ENCODE results near the gene WFIKKN1. TPM values are rescaled to one million over a fixed set of nuclear protein-coding genes. Genes with fewer than 3 reads are reported as not detected.

WFIKKN1 gene
- total and polyA plus RNA-seq, 2 of the 13 experiments (the other 11 are each of a cell fraction or from before 2014, with no cell fraction given) = 1.7 to 4.9 TPM

DNA sequence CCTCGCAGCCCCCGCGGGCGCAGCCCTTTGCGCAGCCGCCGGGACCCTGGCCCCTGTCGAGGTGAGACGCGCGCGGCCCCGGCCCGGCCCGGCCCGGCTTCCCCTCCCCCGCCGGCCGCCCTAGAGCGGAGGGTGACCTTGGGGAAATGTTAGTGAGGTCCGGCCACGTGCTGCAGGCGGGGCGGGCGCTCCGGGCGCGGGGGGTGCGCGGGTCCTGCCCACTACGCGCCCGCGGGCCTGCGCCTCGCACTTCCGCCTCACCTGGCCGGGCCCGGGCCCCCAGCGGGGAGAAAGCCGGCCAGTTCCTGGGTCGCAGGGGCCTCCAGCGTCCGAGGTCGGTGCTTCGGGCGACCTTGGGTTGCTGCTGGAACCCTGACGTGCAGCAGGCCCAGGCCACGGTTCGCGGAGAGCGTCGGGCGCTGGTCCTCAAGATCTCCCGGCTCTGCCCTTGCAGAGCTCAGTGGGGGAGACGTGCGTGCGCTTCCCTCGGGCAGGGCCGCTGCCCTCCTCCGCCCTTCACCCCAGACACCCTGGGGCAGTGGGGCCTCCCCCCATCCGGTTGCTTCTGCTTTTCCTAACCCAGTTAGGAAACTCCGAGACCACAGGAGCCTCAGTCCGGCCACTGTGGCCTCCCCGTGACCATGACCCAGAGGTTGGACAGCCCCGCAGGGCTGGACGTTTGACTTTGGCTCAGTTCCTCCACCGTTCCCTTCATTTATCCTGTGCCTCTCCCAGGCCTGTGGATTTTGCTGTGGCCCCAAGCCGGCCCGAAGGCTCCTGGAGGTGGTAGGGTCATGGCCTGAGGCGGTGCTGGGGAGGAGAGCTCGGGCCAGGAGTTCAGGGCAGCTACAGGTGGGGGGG lies 11.6 kb downstream of the WFIKKN1 start (continued):
- TF ChIP-seq, protein P1, sequence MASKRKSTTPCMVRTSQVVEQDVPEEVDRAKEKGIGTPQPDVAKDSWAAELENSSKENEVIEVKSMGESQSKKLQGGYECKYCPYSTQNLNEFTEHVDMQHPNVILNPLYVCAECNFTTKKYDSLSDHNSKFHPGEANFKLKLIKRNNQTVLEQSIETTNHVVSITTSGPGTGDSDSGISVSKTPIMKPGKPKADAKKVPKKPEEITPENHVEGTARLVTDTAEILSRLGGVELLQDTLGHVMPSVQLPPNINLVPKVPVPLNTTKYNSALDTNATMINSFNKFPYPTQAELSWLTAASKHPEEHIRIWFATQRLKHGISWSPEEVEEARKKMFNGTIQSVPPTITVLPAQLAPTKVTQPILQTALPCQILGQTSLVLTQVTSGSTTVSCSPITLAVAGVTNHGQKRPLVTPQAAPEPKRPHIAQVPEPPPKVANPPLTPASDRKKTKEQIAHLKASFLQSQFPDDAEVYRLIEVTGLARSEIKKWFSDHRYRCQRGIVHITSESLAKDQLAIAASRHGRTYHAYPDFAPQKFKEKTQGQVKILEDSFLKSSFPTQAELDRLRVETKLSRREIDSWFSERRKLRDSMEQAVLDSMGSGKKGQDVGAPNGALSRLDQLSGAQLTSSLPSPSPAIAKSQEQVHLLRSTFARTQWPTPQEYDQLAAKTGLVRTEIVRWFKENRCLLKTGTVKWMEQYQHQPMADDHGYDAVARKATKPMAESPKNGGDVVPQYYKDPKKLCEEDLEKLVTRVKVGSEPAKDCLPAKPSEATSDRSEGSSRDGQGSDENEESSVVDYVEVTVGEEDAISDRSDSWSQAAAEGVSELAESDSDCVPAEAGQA (IDR thresholded peaks at IDR 0.05; ENCODE audit: low read depth) = no peak
- TF ChIP-seq, protein P1 (CRISPR knock-in tag; IDR thresholded peaks at IDR 0.05; ENCODE audit: borderline replicate concordance) = 0 out of 2 replicates have a peak, but pooled peaks have one; percentile 62
- TF ChIP-seq U2AF2 (IDR thresholded peaks at IDR 0.05; ENCODE audit: low read depth, low read length) (no peak), ZNF761 (CRISPR knock-in tag; conservative IDR thresholded peaks at IDR 0.05) (no peak; the same call in 1 of the 2 replicates), ZNF44 (CRISPR knock-in tag; IDR thresholded peaks at IDR 0.05) (no peak), ZNF672 (CRISPR knock-in tag; IDR thresholded peaks at IDR 0.05) (no peak), ZNF772 (CRISPR knock-in tag; IDR thresholded peaks at IDR 0.05) (no peak), SRSF1 (optimal IDR thresholded peaks at IDR 0.05; ENCODE audit: low read depth, low read length) (peak; percentile 34), IRX3 (CRISPR knock-in tag; IDR thresholded peaks at IDR 0.05; ENCODE audit: borderline replicate concordance, low read depth) (no peak), ZNF160 (CRISPR knock-in tag; IDR thresholded peaks at IDR 0.05) (peak; percentile 63), SMAD9 (CRISPR knock-in tag; IDR thresholded peaks at IDR 0.05) (no peak), ZNF615 (CRISPR knock-in tag; IDR thresholded peaks at IDR 0.05; ENCODE audit: borderline replicate concordance) (0 out of 2 replicates have a peak, but pooled peaks have one; percentile 26), CREM (IDR thresholded peaks at IDR 0.05) (no peak), CREM (CRISPR knock-in tag; IDR thresholded peaks at IDR 0.05) (no peak), MEIS2 (CRISPR knock-in tag; IDR thresholded peaks at IDR 0.05) (peak; percentile 73; the same call in 1 of the 2 replicates)
- TF ChIP-seq, protein P2, sequence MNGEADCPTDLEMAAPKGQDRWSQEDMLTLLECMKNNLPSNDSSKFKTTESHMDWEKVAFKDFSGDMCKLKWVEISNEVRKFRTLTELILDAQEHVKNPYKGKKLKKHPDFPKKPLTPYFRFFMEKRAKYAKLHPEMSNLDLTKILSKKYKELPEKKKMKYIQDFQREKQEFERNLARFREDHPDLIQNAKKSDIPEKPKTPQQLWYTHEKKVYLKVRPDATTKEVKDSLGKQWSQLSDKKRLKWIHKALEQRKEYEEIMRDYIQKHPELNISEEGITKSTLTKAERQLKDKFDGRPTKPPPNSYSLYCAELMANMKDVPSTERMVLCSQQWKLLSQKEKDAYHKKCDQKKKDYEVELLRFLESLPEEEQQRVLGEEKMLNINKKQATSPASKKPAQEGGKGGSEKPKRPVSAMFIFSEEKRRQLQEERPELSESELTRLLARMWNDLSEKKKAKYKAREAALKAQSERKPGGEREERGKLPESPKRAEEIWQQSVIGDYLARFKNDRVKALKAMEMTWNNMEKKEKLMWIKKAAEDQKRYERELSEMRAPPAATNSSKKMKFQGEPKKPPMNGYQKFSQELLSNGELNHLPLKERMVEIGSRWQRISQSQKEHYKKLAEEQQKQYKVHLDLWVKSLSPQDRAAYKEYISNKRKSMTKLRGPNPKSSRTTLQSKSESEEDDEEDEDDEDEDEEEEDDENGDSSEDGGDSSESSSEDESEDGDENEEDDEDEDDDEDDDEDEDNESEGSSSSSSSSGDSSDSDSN (CRISPR knock-in tag; IDR thresholded peaks at IDR 0.05) = peak; percentile 89
- TF ChIP-seq, protein P3, sequence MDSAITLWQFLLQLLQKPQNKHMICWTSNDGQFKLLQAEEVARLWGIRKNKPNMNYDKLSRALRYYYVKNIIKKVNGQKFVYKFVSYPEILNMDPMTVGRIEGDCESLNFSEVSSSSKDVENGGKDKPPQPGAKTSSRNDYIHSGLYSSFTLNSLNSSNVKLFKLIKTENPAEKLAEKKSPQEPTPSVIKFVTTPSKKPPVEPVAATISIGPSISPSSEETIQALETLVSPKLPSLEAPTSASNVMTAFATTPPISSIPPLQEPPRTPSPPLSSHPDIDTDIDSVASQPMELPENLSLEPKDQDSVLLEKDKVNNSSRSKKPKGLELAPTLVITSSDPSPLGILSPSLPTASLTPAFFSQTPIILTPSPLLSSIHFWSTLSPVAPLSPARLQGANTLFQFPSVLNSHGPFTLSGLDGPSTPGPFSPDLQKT (CRISPR knock-in tag; IDR thresholded peaks at IDR 0.05; ENCODE audit: borderline replicate concordance) = no peak
- TF ChIP-seq, protein P4, sequence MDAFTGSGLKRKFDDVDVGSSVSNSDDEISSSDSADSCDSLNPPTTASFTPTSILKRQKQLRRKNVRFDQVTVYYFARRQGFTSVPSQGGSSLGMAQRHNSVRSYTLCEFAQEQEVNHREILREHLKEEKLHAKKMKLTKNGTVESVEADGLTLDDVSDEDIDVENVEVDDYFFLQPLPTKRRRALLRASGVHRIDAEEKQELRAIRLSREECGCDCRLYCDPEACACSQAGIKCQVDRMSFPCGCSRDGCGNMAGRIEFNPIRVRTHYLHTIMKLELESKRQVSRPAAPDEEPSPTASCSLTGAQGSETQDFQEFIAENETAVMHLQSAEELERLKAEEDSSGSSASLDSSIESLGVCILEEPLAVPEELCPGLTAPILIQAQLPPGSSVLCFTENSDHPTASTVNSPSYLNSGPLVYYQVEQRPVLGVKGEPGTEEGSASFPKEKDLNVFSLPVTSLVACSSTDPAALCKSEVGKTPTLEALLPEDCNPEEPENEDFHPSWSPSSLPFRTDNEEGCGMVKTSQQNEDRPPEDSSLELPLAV (CRISPR knock-in tag; conservative IDR thresholded peaks at IDR 0.05; ENCODE audit: low read depth) = no peak
